GM19351 (cell line): Measurements from ENCODE around the gene HSPA14.
A peak's percentile ranks its signal among the peaks of the same experiment; 100 is the strongest.
"Not testable (repeated sequence)": the region's sequence is repeated elsewhere in the genome, so short reads cannot be mapped to it uniquely, and the experiment has no call there.

ENCODE experiments used
- ATAC-seq: cut with Tn5 transposase; IDR thresholded peaks from one replicate; pipeline ENCODE4 v1.9.1; 2021; ENCODE audit warnings: mild to moderate bottlenecking, moderate library complexity; ENCODE audit not compliant: unreplicated experiment

The HSPA14 gene

GRCh38 chr10:14879928-14880193 lies 41.8 kb downstream of the HSPA14 start:
- no peak for ATAC-seq

DNA sequence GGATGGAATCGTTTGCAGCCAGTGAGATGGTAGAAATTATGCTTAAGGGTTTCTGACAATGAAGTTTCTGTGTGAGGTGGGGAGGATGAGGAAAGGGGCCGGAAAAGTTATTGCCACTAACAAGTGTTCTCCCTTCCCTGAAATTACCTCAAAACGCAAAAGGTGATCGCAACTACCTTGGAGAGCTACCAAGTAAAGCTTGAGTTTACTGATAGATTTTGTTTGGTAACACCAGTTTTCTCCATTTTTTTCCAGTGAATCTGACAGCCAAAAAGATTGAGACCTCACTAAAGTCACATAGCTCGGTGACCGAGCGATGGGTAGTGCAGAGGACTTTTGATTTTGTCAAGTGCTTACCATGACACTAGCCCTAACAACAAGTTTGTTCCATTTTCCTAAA lies 42.1 kb downstream of the HSPA14 start:
- ATAC-seq = no peak

DNA sequence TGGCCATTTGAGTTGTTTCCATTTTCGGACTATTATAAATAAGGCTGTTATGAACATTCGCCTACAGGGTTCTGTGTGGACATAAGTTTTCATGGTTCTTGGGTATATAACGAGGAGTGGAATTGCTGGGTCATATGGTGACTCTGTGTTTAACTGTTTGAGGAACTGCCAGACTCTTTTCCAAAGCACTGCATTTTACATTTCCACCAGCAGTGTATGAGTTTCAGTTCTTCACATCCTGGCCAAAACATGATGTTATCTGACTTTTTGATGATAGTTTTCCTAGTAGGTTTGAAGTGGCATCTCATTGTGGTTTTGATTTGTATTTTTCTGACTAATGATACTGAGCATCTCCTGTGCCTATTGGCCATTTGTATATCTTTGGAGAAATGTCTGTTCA lies 46.0 kb downstream of the HSPA14 start:
- no peak for ATAC-seq

DNA sequence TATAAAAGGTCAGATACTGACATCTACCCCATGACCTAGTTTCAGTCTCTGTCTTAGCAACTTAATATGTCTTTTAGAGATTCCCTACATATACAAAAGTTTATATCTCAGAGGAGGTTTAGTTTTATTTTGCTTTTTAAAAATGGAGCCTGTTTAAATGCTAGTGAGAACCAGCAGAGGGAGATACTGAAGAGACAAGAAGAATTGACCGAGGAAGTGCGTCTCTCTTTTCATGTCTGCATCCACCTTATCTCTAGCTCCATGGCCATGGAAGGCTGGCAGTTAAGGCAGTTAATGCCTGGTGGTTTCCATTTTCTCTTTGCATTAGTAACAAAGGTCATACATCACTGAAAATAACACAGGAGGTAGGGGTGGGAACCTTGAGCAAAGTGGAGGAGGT lies 51.2 kb downstream of the HSPA14 start:
- no peak for ATAC-seq

DNA sequence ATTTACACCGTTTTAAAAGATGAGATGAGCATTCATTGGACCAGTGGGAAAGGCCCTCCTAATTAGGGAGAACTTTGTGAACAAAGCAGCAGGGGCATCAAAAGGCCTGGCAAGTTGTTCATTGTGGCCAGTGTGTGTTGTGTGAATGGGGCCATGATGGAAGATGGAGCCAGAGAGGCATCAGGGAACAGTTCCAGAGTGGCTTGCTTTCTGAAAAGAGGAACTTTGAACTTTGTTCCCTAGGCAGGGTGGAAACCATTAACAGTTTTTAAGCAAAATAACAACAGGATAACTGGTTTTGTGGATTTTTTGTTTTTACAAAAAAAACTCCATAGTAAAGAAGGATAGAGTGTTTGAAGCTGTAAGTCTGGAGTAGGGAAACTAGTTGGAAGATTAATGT lies 53.0 kb downstream of the HSPA14 start:
- no peak for ATAC-seq

- peak; percentile 66 for ATAC-seq
Observed at GRCh38 chr10:14904316-14904732, 66.2 kb downstream of the HSPA14 start.

DNA sequence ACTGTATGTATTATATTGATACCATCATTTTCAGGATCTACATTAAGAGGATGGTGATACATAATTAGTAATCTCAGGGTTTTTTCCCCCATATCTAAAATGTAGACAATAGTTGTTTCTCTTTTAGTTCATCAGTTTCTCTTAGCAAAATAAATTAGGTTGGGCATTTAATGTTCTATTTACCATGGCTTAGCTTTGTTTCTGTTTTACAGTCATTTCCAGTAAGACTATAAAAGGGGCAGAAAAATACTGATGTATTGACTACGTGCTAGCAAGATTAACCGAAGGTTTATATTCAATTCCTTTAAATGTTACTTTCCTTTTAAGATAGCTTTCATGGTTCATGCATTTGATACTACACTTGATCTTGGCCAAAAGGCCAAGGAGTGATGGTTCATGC lies 66.8 kb downstream of the HSPA14 start:
- ATAC-seq = no peak

DNA sequence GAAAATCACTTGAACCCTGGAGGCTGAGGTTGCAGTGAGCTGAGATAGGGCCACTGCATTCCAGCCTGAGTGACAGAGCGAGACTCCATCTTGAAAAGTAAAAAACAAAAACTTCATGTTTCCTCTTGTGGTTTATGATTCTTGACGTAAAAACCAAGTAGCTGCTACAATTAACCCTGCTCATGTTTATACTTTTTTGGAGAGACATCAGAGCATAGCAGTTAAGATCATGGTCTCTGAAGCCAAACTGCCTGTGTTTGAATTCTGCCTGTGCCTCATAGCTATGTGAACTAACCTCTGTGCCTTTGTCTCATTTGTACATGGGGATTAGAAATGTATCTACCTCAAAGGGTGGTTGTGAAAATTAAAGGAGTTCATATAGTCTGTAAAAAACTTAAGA lies 67.8 kb downstream of the HSPA14 start:
- no peak for ATAC-seq

GRCh38 chr10:14906765-14907164 lies 68.7 kb downstream of the HSPA14 start:
- no peak for ATAC-seq

- not testable (repeated sequence) for ATAC-seq
Observed at GRCh38 chr10:14907591-14907990, 69.5 kb downstream of the HSPA14 start.

- no peak for ATAC-seq
Observed at GRCh38 chr10:14909101-14909500, 71.0 kb downstream of the HSPA14 start.

DNA sequence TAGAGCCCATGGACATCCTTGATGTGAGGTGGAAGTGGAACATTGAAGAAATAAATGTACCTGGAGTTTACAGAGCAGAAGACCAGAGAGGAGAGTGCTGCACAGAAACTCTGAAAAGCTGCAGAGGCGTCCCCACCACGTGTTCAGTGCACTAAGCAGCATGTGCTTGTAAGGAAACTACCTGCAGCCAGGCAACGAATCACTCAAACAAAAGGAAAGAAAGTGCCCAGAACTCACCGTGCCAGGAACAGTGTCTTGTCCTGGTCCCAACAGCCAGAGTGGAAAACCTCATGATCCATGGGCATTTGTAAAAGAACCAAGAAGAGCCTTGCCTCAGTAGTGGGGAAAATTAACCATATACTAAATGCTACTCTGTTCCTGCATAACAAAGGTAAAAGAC lies 72.8 kb downstream of the HSPA14 start:
- no peak for ATAC-seq

DNA sequence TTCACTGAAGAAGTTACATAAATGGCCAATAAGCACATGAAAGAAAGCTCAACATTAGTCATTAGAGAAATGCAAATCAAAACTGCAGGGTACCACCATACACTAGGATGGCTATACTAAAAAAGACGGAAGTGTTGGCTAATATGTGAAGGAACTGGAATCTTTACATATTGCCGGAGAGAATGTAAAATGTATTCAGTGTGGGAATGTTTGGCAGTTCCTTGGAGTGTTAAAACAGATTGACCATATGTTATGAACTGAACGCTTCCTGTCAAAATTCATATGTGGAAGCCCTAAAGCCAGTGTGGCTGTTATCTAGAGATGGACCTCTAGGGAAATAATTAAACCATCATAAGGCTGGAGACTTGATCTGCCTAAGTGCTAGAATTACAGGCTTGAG lies 73.7 kb downstream of the HSPA14 start:
- ATAC-seq = no peak

DNA sequence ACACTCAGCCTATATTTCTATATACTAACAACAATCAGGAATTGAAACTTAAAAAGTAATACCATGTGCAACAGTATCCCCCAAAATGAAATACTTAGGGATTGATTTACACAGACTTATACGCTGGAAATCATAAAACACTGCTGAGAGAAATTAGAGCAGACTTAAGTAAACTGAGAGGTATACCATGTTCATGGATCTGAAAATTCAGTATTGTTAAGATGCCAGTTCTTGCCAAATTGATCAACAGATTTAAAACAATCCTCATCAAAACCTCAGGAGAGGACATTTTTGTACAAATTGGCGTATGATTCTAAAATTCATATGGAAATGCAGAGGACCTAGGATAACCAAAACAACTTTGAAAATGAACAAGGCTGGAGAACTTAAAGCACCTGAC lies 78.5 kb downstream of the HSPA14 start:
- ATAC-seq = no peak

- no peak for ATAC-seq
Observed at GRCh38 chr10:14917827-14918226, 79.7 kb downstream of the HSPA14 start.

- no peak for ATAC-seq
Observed at GRCh38 chr10:14918964-14919363, 80.9 kb downstream of the HSPA14 start.
